Testis (tissue), 2 donors: ENCODE results near the gene FAM120A.

ENCODE experiments used
- POLR2A ChIP-seq: fragments of 450-650 bp; IDR thresholded peaks from one replicate; pipeline ENCODE4 v1.6.1; 2017; ENCODE audit warnings: antibody characterized with exemption, mild to moderate bottlenecking, moderate library complexity
- TF ChIP-seq, protein P1 (sequence below), 3 experiments: fragments of 450-650 bp in 2 of 3; fragments of 200-600 bp in 1 of 3; sonication (generic) in 1 of 3; IDR thresholded peaks; one replicate each; pipeline ENCODE4 v1.5.1; 2016 to 2019; ENCODE audit warnings: antibody characterized with exemption in 3 of 3, mild to moderate bottlenecking in 2 of 3, moderate library complexity in 1 of 3

DNA sequence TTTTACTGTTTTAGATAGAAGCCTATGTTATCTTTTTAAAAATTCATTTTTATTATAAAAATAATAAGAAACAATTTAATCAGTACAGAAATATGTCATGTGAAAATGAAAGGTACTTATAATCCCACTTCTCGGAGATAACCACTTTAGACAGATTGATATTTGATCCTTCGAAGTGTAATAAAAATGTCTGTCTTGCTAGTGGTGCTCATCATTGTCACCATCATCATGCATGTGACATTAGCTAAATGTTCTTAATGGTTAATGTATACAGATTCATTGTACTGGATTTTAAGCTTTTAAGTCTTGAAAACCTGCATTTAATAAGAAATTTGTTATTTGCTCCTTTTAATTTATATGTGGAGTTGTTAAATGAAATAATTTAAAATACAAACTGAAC is 32.0 kb downstream of the FAM120A start:
- TF ChIP-seq POLR2A, result no peak
- TF ChIP-seq, protein P1, sequence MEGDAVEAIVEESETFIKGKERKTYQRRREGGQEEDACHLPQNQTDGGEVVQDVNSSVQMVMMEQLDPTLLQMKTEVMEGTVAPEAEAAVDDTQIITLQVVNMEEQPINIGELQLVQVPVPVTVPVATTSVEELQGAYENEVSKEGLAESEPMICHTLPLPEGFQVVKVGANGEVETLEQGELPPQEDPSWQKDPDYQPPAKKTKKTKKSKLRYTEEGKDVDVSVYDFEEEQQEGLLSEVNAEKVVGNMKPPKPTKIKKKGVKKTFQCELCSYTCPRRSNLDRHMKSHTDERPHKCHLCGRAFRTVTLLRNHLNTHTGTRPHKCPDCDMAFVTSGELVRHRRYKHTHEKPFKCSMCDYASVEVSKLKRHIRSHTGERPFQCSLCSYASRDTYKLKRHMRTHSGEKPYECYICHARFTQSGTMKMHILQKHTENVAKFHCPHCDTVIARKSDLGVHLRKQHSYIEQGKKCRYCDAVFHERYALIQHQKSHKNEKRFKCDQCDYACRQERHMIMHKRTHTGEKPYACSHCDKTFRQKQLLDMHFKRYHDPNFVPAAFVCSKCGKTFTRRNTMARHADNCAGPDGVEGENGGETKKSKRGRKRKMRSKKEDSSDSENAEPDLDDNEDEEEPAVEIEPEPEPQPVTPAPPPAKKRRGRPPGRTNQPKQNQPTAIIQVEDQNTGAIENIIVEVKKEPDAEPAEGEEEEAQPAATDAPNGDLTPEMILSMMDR (IDR thresholded peaks at IDR 0.05), result no peak
